GM12864 (cell line): Measurements from ENCODE around the gene ENTREP3.
"Not testable (repeated sequence)": the region's sequence is repeated elsewhere in the genome, so short reads cannot be mapped to it uniquely, and the experiment has no call there.

ENCODE experiments used
- DNase-seq: peaks from one replicate; pipeline ENCODE4 v3.0.0-alpha.2; 2011; ENCODE audit warnings: low read depth
- H3K4me3 ChIP-seq: 2 replicates; pipeline ENCODE4 v1.5.1; 2011; ENCODE audit warnings: mild to moderate bottlenecking, low read depth, low read length, control low read depth
- CTCF ChIP-seq: IDR thresholded peaks from 2 replicates; pipeline ENCODE4 v1.5.1; 2011; ENCODE audit warnings: low read depth, mild to moderate bottlenecking, moderate library complexity, low read length, control low read depth, inconsistent platforms; ENCODE audit errors: missing control alignments

ENTREP3 gene

GRCh38 chr1:155218854-155219591 is 36.3 kb downstream of the ENTREP3 start:
- DNase-seq, result no peak
- TF ChIP-seq CTCF, result no peak
- no peak overlapping the region for H3K4me3 ChIP-seq

GRCh38 chr1:155214702-155215101 is 40.6 kb downstream of the ENTREP3 start:
- DNase-seq, result not testable (repeated sequence)

GRCh38 chr1:155212051-155212440 is 43.2 kb downstream of the ENTREP3 start:
- H3K4me3 ChIP-seq, DNase-seq: not testable (repeated sequence)

More at GRCh38 chr1:155214702-155215101, 40.6 kb downstream of the ENTREP3 start:
- H3K4me3 ChIP-seq, result not testable (repeated sequence)

GRCh38 chr1:155211381-155212050 is 43.8 kb downstream of the ENTREP3 start:
- not testable (repeated sequence) for DNase-seq, H3K4me3 ChIP-seq

- H3K4me3 ChIP-seq, result no peak overlapping the region
Measured at GRCh38 chr1:155210314-155211104, 44.8 kb downstream of the ENTREP3 start.

GRCh38 chr1:155209312-155209721 is 46.0 kb downstream of the ENTREP3 start:
- no peak for TF ChIP-seq CTCF
- peak overlapping the region; percentile 94 for H3K4me3 ChIP-seq
- no peak for DNase-seq

More at GRCh38 chr1:155210314-155211104, 44.8 kb downstream of the ENTREP3 start:
- no peak for DNase-seq
- TF ChIP-seq CTCF, result no peak

- DNase-seq, result no peak
- TF ChIP-seq CTCF, result no peak
- peak within 1 kb of the TSS; percentile 94 for H3K4me3 ChIP-seq
Measured at GRCh38 chr1:155208541-155209311, 46.6 kb downstream of the ENTREP3 start, which contains the start of gene MTX1. TSS of gene MTX1 (plus strand) at chr1:155208695. CDS start at chr1:155208805, 110 bp downstream.
